Activated CD8-positive, alpha-beta T cell treated with anti-CD3 and anti-CD28 coated beads for 36 hours (primary cell): Measurements from ENCODE around the gene IQSEC3. TPM values are rescaled to one million over a fixed set of nuclear protein-coding genes. Genes with fewer than 3 reads are reported as not detected.

Experiments
- ATAC-seq: fragments of 200-7000 bp; cut with Tn5 transposase; one replicate; pipeline ENCODE4 v1.10.0; 2021; ENCODE audit warnings: mild to moderate bottlenecking, moderate library complexity
- CTCF ChIA-PET: fragments of 350-600 bp; sonication (Branson Sonifier 250); formaldehyde crosslinking; loops from one replicate; lab custom pipeline; 2021; ENCODE audit warnings: antibody characterized with exemption; lab: Charles Lee
- POLR2A ChIA-PET: fragments of 350-600 bp; sonication (Branson Sonifier 250); formaldehyde crosslinking; loops from one replicate; lab custom pipeline; 2021; ENCODE audit warnings: antibody characterized with exemption; lab: Charles Lee
- DNase-seq: peaks from one replicate; pipeline ENCODE4 v3.0.0-alpha.2; 2020
- H3K27ac Mint-ChIP-seq: one replicate; pipeline ENCODE4 v1.8.0; 2021; ENCODE audit warnings: mild to moderate bottlenecking, mixed read lengths
- H3K27me3 Mint-ChIP-seq: one replicate; pipeline ENCODE4 v1.8.0; 2021; ENCODE audit warnings: mixed read lengths
- H3K36me3 Mint-ChIP-seq: one replicate; pipeline ENCODE4 v1.8.0; 2021; ENCODE audit warnings: low read depth, mixed read lengths
- H3K4me1 Mint-ChIP-seq: one replicate; pipeline ENCODE4 v1.8.0; 2021; ENCODE audit warnings: low read depth, mixed read lengths
- H3K4me3 Mint-ChIP-seq: one replicate; pipeline ENCODE4 v1.8.0; 2021; ENCODE audit warnings: mild to moderate bottlenecking, moderate library complexity, mixed read lengths
- H3K9me3 Mint-ChIP-seq: one replicate; pipeline ENCODE4 v1.8.0; 2021; ENCODE audit warnings: mixed read lengths
- CTCF ChIP-seq: fragments of 200-600 bp; IDR thresholded peaks from one replicate; pipeline ENCODE4 v1.8.0; 2022; ENCODE audit warnings: antibody characterized with exemption, mild to moderate bottlenecking
- intact Hi-C: fragments of 100-400 bp; cut with micrococcal nuclease; formaldehyde crosslinking; loops from one replicate; pipeline ENCODE4 v1.10.0; 2022
- total RNA-seq, 2 experiments: library from RNA; stranded (reverse); gene quantifications; one replicate each; pipeline ENCODE4 v1.2.3, GENCODE V29; 2021

The IQSEC3 gene
- total RNA-seq, 2 experiments from 2014 or later = 2.5 to 2.7 TPM

DNA sequence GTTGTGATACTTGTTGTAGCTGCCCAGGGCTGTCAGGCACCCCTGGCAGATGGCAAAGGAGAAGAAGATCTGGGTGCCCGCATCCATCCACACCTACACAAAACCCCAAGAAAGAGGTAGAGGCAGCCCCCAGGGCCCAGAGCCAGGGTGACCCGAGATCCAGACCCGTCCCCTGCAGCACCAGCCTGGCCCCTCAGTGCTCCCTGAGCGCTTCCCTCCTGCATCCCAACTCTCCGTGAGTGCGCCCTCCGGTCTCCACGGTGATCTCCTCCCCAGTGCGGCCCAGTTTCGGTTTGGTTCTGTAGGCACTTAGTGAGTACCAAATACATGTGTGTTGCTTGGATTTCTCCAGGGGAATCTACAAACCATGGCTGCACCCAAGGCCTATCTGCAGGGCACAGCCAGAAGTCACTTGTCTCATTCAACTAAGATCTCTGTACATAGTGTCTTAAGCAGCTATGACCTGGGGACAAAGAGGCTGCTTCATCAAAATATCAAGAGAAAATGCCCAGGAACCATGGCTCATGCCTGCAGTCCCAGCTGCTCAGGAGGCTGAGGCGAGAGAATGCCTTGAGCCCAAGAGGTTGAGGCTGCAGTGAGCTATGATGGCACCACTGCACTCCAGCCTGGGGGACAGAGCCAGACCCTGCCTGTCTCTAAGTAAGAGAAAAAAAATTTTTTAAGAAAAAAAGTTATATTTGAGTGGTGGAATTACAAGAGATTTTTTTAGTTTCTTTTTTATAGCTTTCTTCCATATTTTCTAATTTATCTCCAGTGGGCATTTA is 131.5 kb downstream of the IQSEC3 start:
- TF ChIP-seq CTCF = no peak
- ChIA-PET CTCF (interaction anchor here (1.1 to 1.6 kb wide), 2 partner anchors 22 to 45 kb away, joined by 3 to 6 read pairs; no protein-coding TSS in a partner anchor), POLR2A (no interaction called here)
- DNase-seq (no peak), ATAC-seq (no peak)
- intact Hi-C loops = no loop called here
- peaks cover 16% of the 10 kb centered on the region for H3K27me3 Mint-ChIP-seq
- no peaks in the 10 kb centered on the region for H3K9me3 Mint-ChIP-seq
- H3K4me3 Mint-ChIP-seq = no peak overlapping the region
- H3K4me1 Mint-ChIP-seq = no peaks in the 10 kb centered on the region
- no peak overlapping the region for H3K27ac Mint-ChIP-seq
- H3K36me3 Mint-ChIP-seq = no peaks in the 10 kb centered on the region

DNA sequence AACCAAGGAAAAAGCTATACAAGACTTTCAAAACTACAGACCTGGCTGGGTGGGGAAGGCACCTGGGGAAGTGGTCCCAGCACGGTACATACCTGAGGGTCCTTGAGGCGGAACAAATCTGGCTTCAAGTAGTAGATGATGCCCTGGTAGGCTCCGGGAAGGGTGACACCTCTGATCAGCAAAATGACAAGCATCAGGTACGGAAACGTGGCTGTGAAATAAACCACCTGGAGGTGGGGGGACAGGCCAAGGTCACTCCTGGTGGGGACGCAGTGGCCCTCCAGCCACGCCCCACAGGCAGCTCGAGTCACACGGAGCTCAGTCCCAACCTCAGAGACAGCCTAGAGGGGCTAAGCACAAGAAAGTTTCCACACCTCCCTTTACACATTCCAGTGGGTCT is 132.1 kb downstream of the IQSEC3 start:
- Mint-ChIP-seq H3K27me3 (peaks cover 16% of the 10 kb centered on the region), H3K4me3 (no peak overlapping the region), H3K27ac (no peak overlapping the region), H3K36me3 (no peaks in the 10 kb centered on the region), H3K9me3 (no peaks in the 10 kb centered on the region), H3K4me1 (no peaks in the 10 kb centered on the region)
- no peak for DNase-seq
- ChIA-PET POLR2A (no interaction called here), CTCF (interaction anchor here (1.1 to 1.6 kb wide), 2 partner anchors 21 to 46 kb away, joined by 3 to 6 read pairs; no protein-coding TSS in a partner anchor)
- TF ChIP-seq CTCF = no peak
- intact Hi-C loops = no loop called here
- ATAC-seq = no peak

DNA sequence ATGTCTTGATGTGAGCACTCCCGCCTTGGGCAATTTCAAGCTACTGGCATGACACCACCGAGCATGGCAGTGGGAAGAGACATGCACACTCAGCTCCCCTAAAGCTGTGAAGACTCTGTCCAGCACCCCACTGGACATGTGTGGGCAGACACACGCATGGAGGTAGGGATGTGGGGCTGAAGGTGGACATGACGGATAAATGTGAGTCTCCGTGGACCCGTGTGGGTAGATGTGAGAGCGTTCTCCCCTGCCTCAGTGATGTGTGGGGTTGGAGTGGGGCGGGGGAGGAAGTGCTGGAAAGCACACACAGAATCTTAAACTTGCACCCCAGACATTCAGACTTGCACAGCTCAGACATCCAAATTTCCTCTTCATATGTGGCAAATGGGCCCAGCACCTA is 134.8 kb downstream of the IQSEC3 start:
- H3K27ac Mint-ChIP-seq = no peak overlapping the region
- ATAC-seq (no peak), DNase-seq (no peak)
- no peaks in the 10 kb centered on the region for H3K4me1 Mint-ChIP-seq
- no peak for TF ChIP-seq CTCF
- peaks cover 31% of the 10 kb centered on the region for H3K27me3 Mint-ChIP-seq
- CTCF ChIA-PET = interaction anchor here (1.0 kb wide), 1 partner anchor 18 kb away, joined by 4 read pairs; no protein-coding TSS in a partner anchor
- intact Hi-C loops = no loop called here
- POLR2A ChIA-PET = no interaction called here
- no peak overlapping the region for H3K4me3 Mint-ChIP-seq
- H3K36me3 Mint-ChIP-seq = no peaks in the 10 kb centered on the region
- no peaks in the 10 kb centered on the region for H3K9me3 Mint-ChIP-seq

DNA sequence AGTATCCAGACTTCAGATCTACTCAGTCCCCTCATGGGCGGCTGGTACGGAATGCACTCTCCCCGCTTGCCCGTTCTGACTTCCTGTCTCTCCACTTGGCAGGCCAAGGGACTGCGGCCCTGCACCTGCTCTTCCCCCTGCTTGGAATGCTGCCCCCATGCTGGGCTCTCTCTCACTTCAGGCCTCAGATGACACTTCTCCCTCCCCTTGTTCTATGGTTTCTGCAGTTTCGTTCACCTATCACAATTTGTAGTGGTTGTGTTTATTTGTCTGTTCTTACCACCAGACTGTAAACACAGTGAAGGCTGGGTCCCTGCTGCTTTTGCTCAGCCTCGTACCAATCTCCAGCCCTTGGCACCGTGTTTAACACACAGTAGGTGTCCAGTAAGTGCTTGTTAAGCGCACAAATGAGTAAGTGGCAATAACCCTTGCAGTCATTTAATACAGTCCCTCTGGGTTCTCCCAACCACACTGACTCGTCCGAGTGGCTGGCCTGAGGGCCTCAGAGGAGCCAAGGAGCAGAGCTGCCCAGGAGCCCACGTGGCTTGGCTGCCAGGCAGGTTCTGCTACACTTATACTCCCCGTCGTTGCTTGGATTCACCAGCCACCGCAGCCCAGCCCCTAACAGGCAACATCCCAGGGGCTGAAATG is 135.6 kb downstream of the IQSEC3 start:
- Mint-ChIP-seq H3K27ac (no peak overlapping the region), H3K9me3 (no peaks in the 10 kb centered on the region), H3K4me1 (no peaks in the 10 kb centered on the region), H3K27me3 (peaks cover 32% of the 10 kb centered on the region), H3K4me3 (no peak overlapping the region), H3K36me3 (no peaks in the 10 kb centered on the region)
- DNase-seq (no peak), ATAC-seq (no peak)
- CTCF ChIA-PET = interaction anchor here (1.0 kb wide), 1 partner anchor 18 kb away, joined by 4 read pairs; no protein-coding TSS in a partner anchor
- TF ChIP-seq CTCF = no peak
- POLR2A ChIA-PET = no interaction called here
- intact Hi-C loops = no loop called here

GRCh38 chr12:203074-203461 is 136.5 kb downstream of the IQSEC3 start:
- no peak for DNase-seq
- no peak for ATAC-seq
- Mint-ChIP-seq H3K27me3 (peaks cover 35% of the 10 kb centered on the region), H3K4me3 (no peak overlapping the region), H3K9me3 (no peaks in the 10 kb centered on the region), H3K27ac (no peak overlapping the region), H3K4me1 (no peaks in the 10 kb centered on the region), H3K36me3 (no peaks in the 10 kb centered on the region)
- CTCF ChIA-PET = no interaction called here
- intact Hi-C loops = no loop called here
- no peak for TF ChIP-seq CTCF
- POLR2A ChIA-PET = no interaction called here
